Pons (tissue), 1 donor: ENCODE measurements around the gene OR51D1.

Source experiments
- DNase-seq: peaks from one replicate; pipeline ENCODE4 v3.0.0-alpha.2; 2016; ENCODE audit warnings: low spot score

The OR51D1 gene

DNA sequence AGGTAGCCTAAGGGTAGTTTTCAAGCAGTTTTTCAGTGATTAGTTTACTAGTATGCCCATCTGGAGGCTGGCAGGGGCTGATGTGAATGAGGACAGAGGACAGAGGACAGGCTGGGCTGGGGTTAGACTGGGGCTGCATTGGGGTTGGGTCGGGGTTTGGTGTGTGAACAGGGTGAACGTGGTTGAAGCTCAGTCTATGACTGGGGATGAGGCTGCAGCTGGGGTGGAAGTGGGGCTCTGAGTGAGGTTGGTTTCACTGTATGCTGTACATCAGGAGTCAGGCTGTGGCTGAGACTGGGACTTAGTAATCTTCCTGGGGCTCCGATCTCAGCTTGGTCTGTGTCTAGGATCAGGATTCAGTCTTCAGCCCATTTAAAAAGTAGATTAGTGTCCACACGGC, 7.0 kb downstream of the OR51D1 start:
- DNase-seq, result no peak

DNA sequence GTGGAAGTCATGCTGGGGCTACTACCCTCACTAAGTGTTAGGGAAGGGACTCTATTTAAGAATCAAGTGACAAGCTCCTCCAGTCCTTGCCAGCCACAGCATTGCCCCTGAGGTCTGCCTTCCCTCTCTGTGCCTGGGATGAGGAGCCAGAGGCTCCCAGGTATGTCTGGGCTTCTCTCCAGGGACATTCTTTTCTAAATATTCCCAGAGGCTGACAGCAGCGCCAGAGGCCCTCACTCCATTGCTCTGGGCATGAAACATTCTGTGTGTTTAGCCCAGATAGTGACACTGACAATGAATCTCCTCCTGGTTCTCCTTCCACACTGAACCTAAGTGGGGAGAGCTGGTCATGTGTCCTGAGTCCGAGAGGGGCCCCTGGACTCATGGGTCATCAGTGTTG, 8.7 kb downstream of the OR51D1 start:
- DNase-seq, result no peak

DNA sequence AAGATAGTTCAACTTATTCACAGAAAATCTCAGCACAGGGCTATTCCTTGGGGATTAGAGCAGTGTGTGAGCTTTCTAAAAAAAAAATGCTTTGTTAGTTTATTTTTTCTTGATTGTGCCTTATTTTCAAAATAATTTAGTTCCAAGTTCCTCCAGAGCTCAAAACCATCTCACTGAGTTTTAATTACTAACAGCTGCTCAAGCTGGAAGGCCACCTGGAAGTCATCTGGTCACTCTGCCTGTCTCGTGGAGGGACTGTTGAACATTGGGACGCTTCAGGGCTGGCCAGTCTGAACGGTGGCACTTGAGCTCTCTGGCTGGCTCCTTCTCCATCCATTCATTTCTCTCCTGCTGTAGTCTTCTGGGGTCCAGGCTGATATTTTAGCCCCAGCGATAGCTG, 10.5 kb downstream of the OR51D1 start:
- no peak for DNase-seq

DNA sequence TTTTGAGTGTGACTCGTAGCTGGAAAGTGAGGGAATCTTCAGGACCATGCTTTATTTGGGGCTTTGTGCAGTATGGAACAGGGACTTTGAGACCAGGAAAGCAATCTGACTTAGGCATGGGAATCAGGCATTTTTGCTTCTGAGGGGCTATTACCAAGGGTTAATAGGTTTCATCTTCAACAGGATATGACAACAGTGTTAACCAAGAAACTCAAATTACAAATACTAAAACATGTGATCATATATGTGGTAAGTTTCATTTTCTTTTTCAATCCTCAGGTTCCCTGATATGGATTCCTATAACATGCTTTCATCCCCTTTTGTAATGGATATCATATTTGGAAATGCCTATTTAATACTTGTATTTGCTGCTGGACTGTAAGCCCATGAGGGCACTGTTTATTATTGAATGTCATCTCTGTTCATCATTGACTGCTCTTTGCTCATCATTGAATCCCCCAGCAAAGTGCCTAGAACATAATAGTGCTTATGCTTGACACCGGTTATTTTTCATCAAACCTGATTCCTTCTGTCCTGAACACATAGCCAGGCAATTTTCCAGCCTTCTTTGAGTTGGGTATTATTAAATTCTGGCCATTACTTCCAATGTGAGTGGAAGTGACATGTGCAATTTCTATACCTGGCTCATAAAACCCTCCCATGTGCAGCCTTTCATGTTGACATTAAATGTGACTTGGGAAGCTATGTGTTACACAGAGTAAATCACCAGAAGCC, 17.5 kb downstream of the OR51D1 start:
- no peak for DNase-seq

DNA sequence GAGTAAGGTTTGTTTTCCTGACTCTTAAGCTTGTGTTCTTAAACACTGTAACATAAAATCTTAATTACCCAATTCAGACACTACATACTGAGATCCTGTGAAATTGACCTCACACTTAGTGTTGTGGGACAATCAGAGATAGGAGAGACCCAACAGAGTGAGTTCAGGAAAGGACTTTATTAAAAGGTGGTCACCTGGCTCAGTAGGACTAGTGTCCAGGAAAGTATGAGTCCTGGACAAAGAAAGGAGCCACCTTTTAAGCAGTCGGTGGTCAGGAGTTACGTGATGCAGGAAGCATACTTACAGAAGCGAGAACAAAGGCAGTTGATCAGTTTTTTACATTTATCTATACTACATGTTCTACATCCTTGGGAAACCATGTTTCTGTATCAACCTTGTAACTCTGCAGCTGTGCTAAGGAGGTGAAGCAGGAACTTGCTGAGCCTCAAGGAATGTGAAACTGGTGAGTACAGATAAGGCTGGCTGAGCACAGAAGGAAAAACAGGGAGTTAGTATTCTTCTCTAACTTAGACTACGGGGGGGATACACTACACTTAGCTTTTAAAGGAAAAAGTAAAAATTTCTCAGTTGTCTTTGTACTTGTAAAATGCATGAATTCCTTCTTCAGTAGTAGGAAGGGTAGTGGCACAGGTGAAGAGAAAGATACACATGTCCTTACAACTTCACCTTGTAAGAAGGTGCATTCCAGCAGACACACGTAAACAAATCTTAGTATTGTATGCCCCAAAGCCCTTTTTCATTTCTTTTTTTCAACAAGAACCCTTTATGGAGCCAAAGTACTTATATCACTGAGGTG, 21.6 kb downstream of the OR51D1 start:
- DNase-seq, result no peak

- DNase-seq, result no peak
Observed at GRCh38 chr11:4662876-4663275, 25.6 kb downstream of the OR51D1 start.

DNA sequence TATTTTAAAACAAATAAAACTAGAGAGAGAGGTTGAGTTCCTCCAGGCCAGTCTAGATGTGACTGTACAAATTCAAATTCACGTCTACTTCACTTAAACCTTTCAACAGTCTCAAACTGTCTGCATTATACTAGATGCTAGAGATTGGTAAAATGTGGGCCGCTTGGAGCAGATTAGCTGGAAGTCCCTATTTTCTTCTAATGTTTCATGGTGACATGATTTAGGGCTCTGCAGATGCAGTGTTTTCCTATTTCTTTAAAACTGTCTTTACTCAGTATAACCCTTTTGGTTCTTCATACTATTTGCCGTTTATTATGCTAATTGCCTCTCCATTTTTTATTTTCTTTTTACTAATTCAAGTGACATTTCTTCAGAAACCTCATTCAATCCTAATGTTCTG, 26.9 kb downstream of the OR51D1 start:
- DNase-seq, result no peak

GRCh38 chr11:4664786-4665185, 27.5 kb downstream of the OR51D1 start:
- DNase-seq, result no peak

DNA sequence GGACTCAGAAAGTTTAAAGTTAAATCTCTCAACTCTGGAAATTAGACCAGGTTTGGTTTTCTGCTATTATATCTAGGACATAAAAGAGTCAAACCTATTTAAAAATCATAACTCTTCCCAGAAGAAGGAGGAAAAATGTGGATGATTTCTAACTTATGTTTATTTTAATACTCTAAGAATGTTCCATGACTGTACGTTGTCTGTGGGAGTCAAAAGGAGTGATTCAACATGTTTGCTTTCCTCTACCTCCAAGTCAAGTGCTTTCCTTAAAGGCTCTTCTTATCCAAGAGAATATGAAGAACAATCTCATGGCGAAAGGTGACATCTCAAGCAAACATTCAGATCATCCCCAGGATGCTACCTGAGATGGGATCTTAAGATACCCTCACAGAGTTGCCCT, 28.1 kb downstream of the OR51D1 start:
- no peak for DNase-seq

GRCh38 chr11:4671741-4672140, 34.5 kb downstream of the OR51D1 start:
- DNase-seq, result no peak

DNA sequence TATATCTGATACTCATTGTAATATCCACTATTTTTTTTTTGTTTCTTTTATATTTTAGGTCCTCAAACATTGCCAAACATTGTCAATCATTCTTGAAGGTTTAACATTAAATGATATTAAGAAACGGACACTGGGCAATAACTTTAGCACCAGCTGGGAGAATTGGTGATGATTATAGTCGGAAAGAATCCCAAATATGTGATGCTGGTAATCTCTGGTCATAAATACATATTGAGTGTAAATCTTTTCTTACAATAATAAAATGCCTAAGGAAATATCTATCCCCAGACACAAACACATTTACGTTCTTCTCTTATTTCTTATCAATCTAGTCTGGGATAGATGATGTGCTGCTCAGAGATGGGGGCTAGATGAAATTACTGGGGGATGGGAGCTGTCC, 35.2 kb downstream of the OR51D1 start:
- DNase-seq, result no peak

- no peak for DNase-seq
Observed at GRCh38 chr11:4673781-4674180, 36.5 kb downstream of the OR51D1 start.

DNA sequence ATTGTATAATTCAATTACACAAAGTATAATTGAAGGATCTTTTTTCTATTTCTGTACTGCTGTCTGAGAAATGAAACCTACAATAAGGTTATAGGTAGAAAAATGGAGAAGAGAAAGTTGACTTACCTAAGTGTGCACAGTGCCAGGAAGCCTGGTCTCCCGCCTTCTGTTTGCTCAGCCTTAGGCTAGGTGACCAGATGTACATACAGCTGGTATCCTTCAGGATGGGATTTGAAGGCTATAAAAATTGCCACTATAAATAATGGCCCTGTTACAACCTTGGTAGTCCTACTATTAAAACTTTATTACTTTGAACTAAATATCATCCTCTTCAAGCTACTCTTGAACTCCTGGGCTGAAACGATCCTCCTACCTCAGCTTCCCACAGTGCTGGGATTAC, 40.7 kb downstream of the OR51D1 start:
- DNase-seq, result no peak

DNA sequence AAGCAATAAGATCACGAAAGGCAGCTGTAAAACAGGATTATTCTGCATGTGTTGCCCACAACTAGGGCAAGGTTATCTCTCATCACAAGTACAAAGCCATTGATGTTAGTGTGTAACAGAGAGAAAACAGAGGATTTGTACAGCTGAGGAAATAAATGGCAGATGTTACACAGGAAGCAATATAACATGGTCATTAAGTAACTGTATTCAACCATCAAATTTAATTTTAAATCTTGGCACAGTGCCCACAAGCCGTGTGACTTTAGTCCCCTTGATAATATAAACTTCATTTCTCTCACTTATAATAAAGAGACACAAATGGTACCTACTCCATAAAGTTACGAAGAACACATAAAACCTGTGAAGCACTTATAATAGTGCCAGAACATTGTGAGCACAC, 43.1 kb downstream of the OR51D1 start:
- no peak for DNase-seq

DNA sequence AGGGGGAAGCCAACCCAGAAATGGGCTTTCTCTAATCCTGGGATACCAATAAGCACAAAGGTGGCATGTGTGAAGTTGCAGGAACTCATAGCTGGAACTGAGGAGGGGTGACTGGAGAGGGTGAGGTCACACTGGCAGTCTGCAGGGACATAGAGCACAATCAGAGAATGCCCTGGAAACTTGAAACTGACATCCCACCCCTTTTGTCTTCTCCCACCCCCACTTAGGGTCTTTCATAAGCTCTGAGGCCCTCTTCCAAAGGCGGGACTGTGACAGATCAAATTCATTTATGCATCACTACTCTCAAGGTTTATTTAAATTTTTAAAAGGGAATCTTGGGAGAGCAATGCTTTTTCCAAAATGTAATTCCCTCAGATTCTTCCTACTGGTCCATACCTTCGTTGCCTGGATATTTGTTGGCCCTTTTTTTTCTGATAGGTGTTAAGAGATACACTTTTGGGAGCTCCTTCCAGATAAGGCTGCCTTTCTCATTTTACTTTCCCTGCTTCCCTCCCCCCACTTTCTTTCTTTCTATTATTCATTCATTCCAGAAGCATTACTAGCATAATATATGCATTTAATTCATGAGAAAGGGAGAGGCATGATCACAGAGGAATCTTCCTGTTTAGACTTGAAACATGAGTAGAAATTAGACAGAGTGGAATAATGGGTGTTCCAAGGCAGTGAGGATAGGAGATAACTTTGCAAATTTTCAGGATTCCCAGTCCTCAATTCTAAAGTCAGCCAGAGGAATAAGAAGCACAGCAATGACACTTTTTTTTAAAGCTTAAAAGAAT, 45.5 kb downstream of the OR51D1 start:
- DNase-seq, result no peak

- DNase-seq, result no peak
Observed at GRCh38 chr11:4684631-4685285, 47.5 kb downstream of the OR51D1 start.
